Measurements from ENCODE around the gene POU2AF1.

Gene POU2AF1

DNA sequence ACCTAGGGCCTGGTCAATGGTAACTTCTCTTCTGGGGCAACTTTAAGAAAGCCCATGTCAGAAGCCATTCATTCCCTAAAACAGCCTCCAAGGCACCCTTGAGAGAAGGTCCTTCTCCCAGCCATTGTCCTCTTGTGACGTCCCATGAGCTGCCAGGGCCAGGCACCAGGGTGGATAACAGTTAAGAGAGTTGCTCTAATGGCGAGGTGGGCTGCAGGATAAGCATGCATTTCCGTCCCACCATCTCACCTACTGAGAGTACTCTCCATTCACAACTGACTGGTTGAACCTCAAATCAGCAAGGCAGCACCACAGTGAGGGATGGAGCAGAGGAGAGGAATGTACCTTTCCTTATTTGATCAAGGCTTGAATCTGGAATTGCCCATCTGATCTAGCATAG is 14.6 kb downstream of the POU2AF1 start:
- Histone ChIP-seq H3K9me2 (replicated peaks; ENCODE audit: insufficient read depth, low read length) (no peaks in the 10 kb centered on the region), H3K4me3 (ENCODE audit: low read length) (no peak overlapping the region), H2AFZ (ENCODE audit: low read length) (no peak overlapping the region), H3K36me3 (replicated peaks; ENCODE audit: insufficient read depth, low read length) (peaks cover 43% of the 10 kb centered on the region), H4K20me1 (ENCODE audit: insufficient read depth, low read length) (no peaks in the 10 kb centered on the region), H3K27ac (ENCODE audit: low read length) (peak overlapping the region; percentile 19; the same call in 1 of the 2 replicates), H3K27me3 (replicated peaks; ENCODE audit: insufficient read depth, low read length) (no peaks in the 10 kb centered on the region), H3K79me2 (ENCODE audit: low read length) (peaks cover 100% of the 10 kb centered on the region), H3K4me2 (ENCODE audit: low read depth, low read length) (peak overlapping the region; percentile 4; the same call in 1 of the 2 replicates), H3K9me3 (replicated peaks; ENCODE audit: insufficient read depth, low read length) (no peaks in the 10 kb centered on the region), H3F3A (ENCODE audit: insufficient read depth, low read length) (peaks cover 31% of the 10 kb centered on the region), H3K4me1 (ENCODE audit: low read length) (peaks cover 88% of the 10 kb centered on the region), H3K9ac (ENCODE audit: low read length) (no peak overlapping the region)
- TF ChIP-seq, protein P1, sequence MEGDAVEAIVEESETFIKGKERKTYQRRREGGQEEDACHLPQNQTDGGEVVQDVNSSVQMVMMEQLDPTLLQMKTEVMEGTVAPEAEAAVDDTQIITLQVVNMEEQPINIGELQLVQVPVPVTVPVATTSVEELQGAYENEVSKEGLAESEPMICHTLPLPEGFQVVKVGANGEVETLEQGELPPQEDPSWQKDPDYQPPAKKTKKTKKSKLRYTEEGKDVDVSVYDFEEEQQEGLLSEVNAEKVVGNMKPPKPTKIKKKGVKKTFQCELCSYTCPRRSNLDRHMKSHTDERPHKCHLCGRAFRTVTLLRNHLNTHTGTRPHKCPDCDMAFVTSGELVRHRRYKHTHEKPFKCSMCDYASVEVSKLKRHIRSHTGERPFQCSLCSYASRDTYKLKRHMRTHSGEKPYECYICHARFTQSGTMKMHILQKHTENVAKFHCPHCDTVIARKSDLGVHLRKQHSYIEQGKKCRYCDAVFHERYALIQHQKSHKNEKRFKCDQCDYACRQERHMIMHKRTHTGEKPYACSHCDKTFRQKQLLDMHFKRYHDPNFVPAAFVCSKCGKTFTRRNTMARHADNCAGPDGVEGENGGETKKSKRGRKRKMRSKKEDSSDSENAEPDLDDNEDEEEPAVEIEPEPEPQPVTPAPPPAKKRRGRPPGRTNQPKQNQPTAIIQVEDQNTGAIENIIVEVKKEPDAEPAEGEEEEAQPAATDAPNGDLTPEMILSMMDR (IDR thresholded peaks at IDR 0.05; ENCODE audit: low read length): no peak
- TF ChIP-seq EZH2 (optimal IDR thresholded peaks at IDR 0.05; ENCODE audit: low read depth, low read length): no peak
- no peak for TF ChIP-seq EZH2phosphoT487 (IDR thresholded peaks at IDR 0.05; ENCODE audit: low read length)
- DNase-seq: no peak

DNA sequence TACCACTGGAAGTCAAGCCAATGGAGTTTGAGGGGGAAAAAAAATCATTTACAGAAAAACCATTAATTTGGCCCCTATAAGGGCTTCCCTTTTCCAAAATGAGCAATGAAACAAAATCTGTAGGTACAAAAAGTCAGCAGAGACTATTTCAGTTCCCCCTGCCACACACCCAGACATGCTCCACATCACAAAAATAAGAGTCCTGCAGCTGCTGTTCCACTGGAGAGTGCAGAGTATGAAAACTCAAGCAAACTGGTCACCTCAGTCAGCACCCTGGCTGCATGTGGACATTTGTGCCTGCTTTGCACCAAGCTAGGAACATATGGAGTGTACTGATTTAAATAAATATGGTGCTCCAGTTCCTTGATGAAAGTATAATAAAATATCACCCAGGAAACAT is 15.1 kb downstream of the POU2AF1 start:
- no peak for DNase-seq
- Histone ChIP-seq H3K4me1 (ENCODE audit: low read length) (peaks cover 83% of the 10 kb centered on the region), H3K79me2 (ENCODE audit: low read length) (peaks cover 100% of the 10 kb centered on the region), H3K9me2 (replicated peaks; ENCODE audit: insufficient read depth, low read length) (no peaks in the 10 kb centered on the region), H3K27ac (ENCODE audit: low read length) (peak overlapping the region; percentile 19; the same call in 1 of the 2 replicates), H4K20me1 (ENCODE audit: insufficient read depth, low read length) (no peaks in the 10 kb centered on the region), H3K4me2 (ENCODE audit: low read depth, low read length) (no peak overlapping the region), H3K27me3 (replicated peaks; ENCODE audit: insufficient read depth, low read length) (no peaks in the 10 kb centered on the region), H3F3A (ENCODE audit: insufficient read depth, low read length) (peaks cover 35% of the 10 kb centered on the region), H3K9ac (ENCODE audit: low read length) (no peak overlapping the region), H3K4me3 (ENCODE audit: low read length) (no peak overlapping the region), H2AFZ (ENCODE audit: low read length) (no peak overlapping the region), H3K36me3 (replicated peaks; ENCODE audit: insufficient read depth, low read length) (peaks cover 39% of the 10 kb centered on the region), H3K9me3 (replicated peaks; ENCODE audit: insufficient read depth, low read length) (no peaks in the 10 kb centered on the region)
- TF ChIP-seq, protein P1 (IDR thresholded peaks at IDR 0.05; ENCODE audit: low read length): no peak
- no peak for TF ChIP-seq EZH2phosphoT487 (IDR thresholded peaks at IDR 0.05; ENCODE audit: low read length)
- no peak for TF ChIP-seq EZH2 (optimal IDR thresholded peaks at IDR 0.05; ENCODE audit: low read depth, low read length)

DNA sequence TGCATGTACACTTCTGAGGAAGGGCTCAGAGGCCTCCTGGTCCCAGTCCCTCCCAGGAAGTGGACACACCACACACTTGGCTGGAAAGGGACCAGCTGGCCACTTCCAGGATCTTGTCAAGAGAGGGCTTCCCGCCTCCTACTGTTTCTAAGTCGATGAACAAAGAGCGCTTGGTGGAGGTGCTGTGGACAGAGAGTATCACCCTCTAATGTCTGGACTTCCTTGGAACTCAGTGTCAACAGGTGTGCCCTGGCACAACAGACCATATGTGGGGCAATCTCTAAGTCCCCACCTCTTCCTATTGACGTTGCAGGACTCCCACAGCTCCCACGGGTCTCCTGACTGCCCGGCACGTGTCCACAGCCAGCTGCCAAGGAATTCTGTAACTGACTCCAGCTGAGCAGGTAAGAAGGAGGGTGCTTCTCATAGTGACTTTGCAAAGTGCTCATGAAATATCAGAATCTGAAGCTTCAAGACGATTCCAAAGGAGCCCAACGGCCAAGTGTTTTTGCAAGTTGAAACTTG is 16.1 kb downstream of the POU2AF1 start:
- DNase-seq: no peak
- H2AFZ ChIP-seq (ENCODE audit: low read length): no peak overlapping the region
- TF ChIP-seq, protein P1 (IDR thresholded peaks at IDR 0.05; ENCODE audit: low read length): no peak
- no peak for TF ChIP-seq EZH2 (optimal IDR thresholded peaks at IDR 0.05; ENCODE audit: low read depth, low read length)
- TF ChIP-seq EZH2phosphoT487 (IDR thresholded peaks at IDR 0.05; ENCODE audit: low read length): no peak
- no peak overlapping the region for H3K9ac ChIP-seq (ENCODE audit: low read length)
- peaks cover 29% of the 10 kb centered on the region for H3F3A ChIP-seq (ENCODE audit: insufficient read depth, low read length)
- peaks cover 41% of the 10 kb centered on the region for H3K36me3 ChIP-seq (replicated peaks; ENCODE audit: insufficient read depth, low read length)
- no peak overlapping the region for H3K4me3 ChIP-seq (ENCODE audit: low read length)
- peaks cover 73% of the 10 kb centered on the region for H3K4me1 ChIP-seq (ENCODE audit: low read length)
- H3K9me3 ChIP-seq (replicated peaks; ENCODE audit: insufficient read depth, low read length): no peaks in the 10 kb centered on the region
- H3K4me2 ChIP-seq (ENCODE audit: low read depth, low read length): peak overlapping the region; percentile 24; the same call in 1 of the 2 replicates
- H3K27me3 ChIP-seq (replicated peaks; ENCODE audit: insufficient read depth, low read length): no peaks in the 10 kb centered on the region
- H4K20me1 ChIP-seq (ENCODE audit: insufficient read depth, low read length): no peaks in the 10 kb centered on the region
- H3K79me2 ChIP-seq (ENCODE audit: low read length): peaks cover 100% of the 10 kb centered on the region
- no peaks in the 10 kb centered on the region for H3K9me2 ChIP-seq (replicated peaks; ENCODE audit: insufficient read depth, low read length)
- peak overlapping the region; percentile 24; the same call in 1 of the 2 replicates for H3K27ac ChIP-seq (ENCODE audit: low read length)

All from MM.1S (cell line).